Colonic mucosa (tissue), 4 donors: ENCODE measurements around the gene FMNL2. TPM values are rescaled to one million over a fixed set of nuclear protein-coding genes. Genes with fewer than 3 reads are reported as not detected.

Experiments
- DNase-seq: peaks from one replicate; pipeline ENCODE4 v3.0.0-alpha.2; 2020
- H3K27ac ChIP-seq: fragments of 200-600 bp; one replicate; pipeline ENCODE4 v1.8.0; 2021
- H3K27me3 ChIP-seq: fragments of 200-600 bp; one replicate; pipeline ENCODE4 v1.8.0; 2021
- H3K36me3 ChIP-seq: fragments of 200-600 bp; one replicate; pipeline ENCODE4 v1.8.0; 2021
- H3K4me1 ChIP-seq: fragments of 200-600 bp; one replicate; pipeline ENCODE4 v1.8.0; 2021; ENCODE audit warnings: mild to moderate bottlenecking
- H3K4me3 ChIP-seq: fragments of 200-600 bp; one replicate; pipeline ENCODE4 v1.8.0; 2021
- H3K9ac ChIP-seq, 2 donors: one replicate each; pipeline ENCODE4 v1.7.0; 2013; ENCODE audit warnings: control low read depth in 2 of 2, low read depth in 2 of 2, low read length in 2 of 2
- H3K9me3 ChIP-seq: fragments of 200-600 bp; one replicate; pipeline ENCODE4 v1.8.0; 2021
- intact Hi-C: fragments of 100-400 bp; cut with DNase I; formaldehyde crosslinking; loops from one replicate; pipeline ENCODE4 v1.14.1; 2022
- total RNA-seq, 2 donors: library from RNA; stranded (reverse); fragmentation: NEBNext Ultra II Directional in 1 of 2; extraction: Animal tissue kit (Norgen Biotek cat#: 25700) in 1 of 2; gene quantifications; one replicate each; pipeline ENCODE4 v1.2.1, GENCODE V29; 2021
- TF ChIP-seq, protein P1 (sequence below): fragments of 200-600 bp; IDR thresholded peaks from one replicate; pipeline ENCODE4 v1.8.0; 2022; ENCODE audit warnings: antibody characterized with exemption, mild to moderate bottlenecking
- donor health status: healthy.
- donor health status: DM: no; HTN: no; CAD: no.
- donor health status: DM: no; HTN: no; CAD: no.

FMNL2 gene
- total RNA-seq, 2 donors from 2014 or later: 10.6 to 17.5 TPM

DNA sequence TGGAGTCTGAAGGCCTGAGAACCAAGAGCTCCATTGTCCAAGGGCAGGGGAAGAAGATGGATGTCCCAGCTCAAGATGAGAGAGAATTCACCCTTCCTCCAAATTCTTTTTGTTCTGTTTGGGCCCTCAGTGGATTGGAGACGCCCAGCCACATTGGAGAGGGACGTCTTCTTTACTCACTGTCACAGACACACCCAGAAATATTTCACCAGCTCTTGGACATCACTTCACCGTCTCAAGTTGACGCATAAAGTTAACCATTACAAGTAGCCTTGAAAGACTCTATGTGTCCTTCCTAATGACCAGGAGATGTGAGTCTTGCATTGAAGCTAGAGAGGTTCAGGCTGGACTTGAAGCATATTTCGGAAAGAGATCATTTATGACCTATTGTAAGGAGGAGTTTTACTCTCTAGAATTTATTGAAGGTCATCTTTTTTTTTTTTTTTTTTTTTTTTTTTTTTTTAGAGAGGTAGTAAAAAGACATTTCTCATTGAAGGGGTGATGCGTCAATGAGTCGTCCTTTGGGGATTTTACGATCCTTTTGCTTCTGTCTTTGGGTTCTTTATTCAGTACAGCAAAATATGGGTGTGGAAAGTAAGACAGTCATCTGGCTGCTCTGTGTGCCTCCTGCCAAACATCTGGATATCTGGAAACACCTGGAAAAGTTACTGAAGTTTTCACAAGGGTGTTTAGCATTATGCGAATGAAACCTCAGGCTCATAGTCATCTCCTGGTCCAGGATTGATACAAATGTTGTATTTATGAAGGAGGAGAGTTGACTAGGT is 264.2 kb downstream of the FMNL2 start:
- Histone ChIP-seq H3K4me3 (no peak overlapping the region), H3K36me3 (no peaks in the 10 kb centered on the region), H3K9me3 (no peaks in the 10 kb centered on the region), H3K9ac (no peak overlapping the region), H3K27ac (no peak overlapping the region), H3K4me1 (no peaks in the 10 kb centered on the region), H3K27me3 (no peaks in the 10 kb centered on the region)
- TF ChIP-seq, protein P1, sequence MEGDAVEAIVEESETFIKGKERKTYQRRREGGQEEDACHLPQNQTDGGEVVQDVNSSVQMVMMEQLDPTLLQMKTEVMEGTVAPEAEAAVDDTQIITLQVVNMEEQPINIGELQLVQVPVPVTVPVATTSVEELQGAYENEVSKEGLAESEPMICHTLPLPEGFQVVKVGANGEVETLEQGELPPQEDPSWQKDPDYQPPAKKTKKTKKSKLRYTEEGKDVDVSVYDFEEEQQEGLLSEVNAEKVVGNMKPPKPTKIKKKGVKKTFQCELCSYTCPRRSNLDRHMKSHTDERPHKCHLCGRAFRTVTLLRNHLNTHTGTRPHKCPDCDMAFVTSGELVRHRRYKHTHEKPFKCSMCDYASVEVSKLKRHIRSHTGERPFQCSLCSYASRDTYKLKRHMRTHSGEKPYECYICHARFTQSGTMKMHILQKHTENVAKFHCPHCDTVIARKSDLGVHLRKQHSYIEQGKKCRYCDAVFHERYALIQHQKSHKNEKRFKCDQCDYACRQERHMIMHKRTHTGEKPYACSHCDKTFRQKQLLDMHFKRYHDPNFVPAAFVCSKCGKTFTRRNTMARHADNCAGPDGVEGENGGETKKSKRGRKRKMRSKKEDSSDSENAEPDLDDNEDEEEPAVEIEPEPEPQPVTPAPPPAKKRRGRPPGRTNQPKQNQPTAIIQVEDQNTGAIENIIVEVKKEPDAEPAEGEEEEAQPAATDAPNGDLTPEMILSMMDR: no peak
- intact Hi-C loops: no loop called here
- no peak for DNase-seq

DNA sequence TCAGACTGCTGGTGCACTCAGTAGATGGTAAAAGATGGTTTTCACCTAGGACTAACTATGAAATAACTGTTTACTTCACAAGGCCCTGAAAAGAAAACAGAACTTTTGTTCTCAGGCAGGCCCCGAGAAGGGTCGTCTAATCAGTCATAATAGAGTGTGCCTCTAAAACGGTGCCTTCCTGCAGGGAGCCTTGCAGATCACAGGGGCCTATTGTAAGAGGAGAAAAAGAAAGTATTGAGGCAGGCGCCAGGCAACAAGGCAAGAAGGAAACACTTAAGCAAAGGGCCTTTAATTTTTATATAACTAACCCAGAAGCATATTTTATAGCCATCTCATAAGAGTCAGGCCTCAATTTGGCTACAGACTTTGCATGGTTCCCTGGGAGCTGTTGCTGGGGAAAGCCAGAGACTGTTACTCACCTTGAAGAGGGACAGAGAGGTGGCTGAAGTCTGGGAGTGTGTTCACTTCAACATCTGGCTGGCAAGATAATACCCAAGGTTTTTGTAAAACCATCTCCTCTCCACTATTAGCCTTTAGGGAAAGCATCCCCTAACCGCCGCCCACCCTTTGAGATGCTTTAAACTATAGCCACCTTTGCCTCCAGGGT is 265.2 kb downstream of the FMNL2 start:
- H3K36me3 ChIP-seq: no peaks in the 10 kb centered on the region
- H3K9ac ChIP-seq: no peak overlapping the region
- no peaks in the 10 kb centered on the region for H3K4me1 ChIP-seq
- intact Hi-C loops: no loop called here
- H3K27me3 ChIP-seq: no peaks in the 10 kb centered on the region
- H3K4me3 ChIP-seq: no peak overlapping the region
- no peak for DNase-seq
- no peak overlapping the region for H3K27ac ChIP-seq
- no peaks in the 10 kb centered on the region for H3K9me3 ChIP-seq
- TF ChIP-seq, protein P1: no peak

DNA sequence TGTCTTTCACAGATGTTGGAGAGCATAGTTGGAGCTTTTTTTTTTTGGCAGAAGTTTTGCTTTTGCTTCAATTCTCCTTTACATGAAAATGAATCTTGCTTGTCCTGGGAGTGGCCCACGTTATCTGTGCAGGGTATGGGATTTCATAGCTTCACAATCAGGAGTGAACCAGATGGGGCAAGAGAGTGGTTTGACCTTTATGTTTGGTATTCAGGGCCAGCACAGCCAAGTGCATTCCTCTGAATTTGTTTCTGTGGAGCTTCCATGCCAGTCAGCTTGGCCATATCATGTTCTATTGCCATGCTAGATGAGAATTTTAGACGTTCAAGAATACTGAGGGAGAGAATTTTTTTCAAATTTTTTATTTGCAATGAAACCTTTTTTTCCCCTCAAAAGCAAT is 265.7 kb downstream of the FMNL2 start:
- Histone ChIP-seq H3K27me3 (no peaks in the 10 kb centered on the region), H3K4me3 (no peak overlapping the region), H3K36me3 (no peaks in the 10 kb centered on the region), H3K9ac (no peak overlapping the region), H3K9me3 (no peaks in the 10 kb centered on the region), H3K4me1 (no peaks in the 10 kb centered on the region), H3K27ac (no peak overlapping the region)
- intact Hi-C loops: no loop called here
- TF ChIP-seq, protein P1: no peak
- no peak for DNase-seq

DNA sequence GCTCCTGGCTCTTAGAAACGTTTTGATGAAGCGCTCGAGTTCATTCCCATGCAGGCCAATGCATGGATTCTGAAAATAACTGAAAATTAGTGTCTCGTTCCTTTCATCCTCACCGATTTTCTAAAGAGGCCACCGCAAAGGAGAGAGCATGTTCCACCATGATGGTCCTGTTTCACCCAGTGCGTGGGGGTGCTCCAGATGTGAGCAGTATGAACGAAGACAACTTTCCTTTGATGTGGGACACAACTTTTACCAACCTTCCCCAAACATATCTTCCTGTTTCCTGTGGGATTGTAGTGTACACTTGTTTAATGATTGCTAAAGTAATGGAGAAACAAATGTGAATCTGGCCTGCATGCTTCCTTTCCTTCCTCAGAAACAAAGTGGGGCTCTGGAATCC is 267.8 kb downstream of the FMNL2 start:
- no peaks in the 10 kb centered on the region for H3K36me3 ChIP-seq
- intact Hi-C loops: no loop called here
- H3K9me3 ChIP-seq: no peaks in the 10 kb centered on the region
- H3K9ac ChIP-seq: no peak overlapping the region
- H3K27ac ChIP-seq: no peak overlapping the region
- H3K4me1 ChIP-seq: no peaks in the 10 kb centered on the region
- no peak overlapping the region for H3K4me3 ChIP-seq
- H3K27me3 ChIP-seq: no peaks in the 10 kb centered on the region
- TF ChIP-seq, protein P1: no peak
- no peak for DNase-seq

DNA sequence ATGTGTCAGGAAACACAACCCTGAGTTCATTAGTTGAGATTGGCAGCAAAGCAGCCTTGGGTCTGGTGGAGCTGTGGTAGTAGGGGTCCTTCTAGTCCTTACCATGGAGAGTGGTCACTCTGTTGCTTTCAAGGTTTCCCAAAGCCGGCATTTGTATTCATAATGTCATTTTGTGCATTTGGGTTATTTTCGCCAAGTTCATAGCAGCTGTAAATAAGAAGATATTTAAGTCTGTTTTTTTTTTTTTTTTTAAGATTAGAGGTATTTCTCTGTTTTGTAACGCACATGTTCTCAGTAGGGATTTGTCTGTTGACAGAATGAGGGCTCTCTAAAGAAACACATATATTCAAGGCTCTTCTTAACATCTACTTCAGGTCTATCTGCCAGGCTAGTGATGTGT is 268.2 kb downstream of the FMNL2 start:
- no peaks in the 10 kb centered on the region for H3K4me1 ChIP-seq
- intact Hi-C loops: no loop called here
- TF ChIP-seq, protein P1: no peak
- H3K9ac ChIP-seq: no peak overlapping the region
- H3K4me3 ChIP-seq: no peak overlapping the region
- no peak for DNase-seq
- no peaks in the 10 kb centered on the region for H3K36me3 ChIP-seq
- no peak overlapping the region for H3K27ac ChIP-seq
- H3K27me3 ChIP-seq: no peaks in the 10 kb centered on the region
- no peaks in the 10 kb centered on the region for H3K9me3 ChIP-seq
